KMS-11 (cell line): ENCODE measurements around the gene CALML3.

ENCODE experiments used
- H2AFZ ChIP-seq: fragments of 200-600 bp; sonication (generic); 2 replicates; pipeline ENCODE4 v1.6.1; 2016; ENCODE audit warnings: antibody characterized with exemption, mixed run types, low read depth
- H3K27ac ChIP-seq: fragments of 200-600 bp; sonication (generic); 2 replicates; pipeline ENCODE4 v1.6.1; 2016; ENCODE audit warnings: mild to moderate bottlenecking, mixed run types
- H3K27me3 ChIP-seq: fragments of 200-600 bp; sonication (generic); 2 replicates; pipeline ENCODE4 v1.6.1; 2017; ENCODE audit warnings: mild to moderate bottlenecking, low read depth, mixed run types, moderate library complexity; ENCODE audit not compliant: insufficient read depth
- H3K36me3 ChIP-seq: fragments of 200-600 bp; sonication (generic); 2 replicates; pipeline ENCODE4 v1.6.1; 2017; ENCODE audit warnings: mild to moderate bottlenecking, mixed run types; ENCODE audit not compliant: insufficient read depth
- H3K4me1 ChIP-seq: fragments of 200-600 bp; sonication (generic); 2 replicates; pipeline ENCODE4 v1.6.1; 2016; ENCODE audit warnings: mild to moderate bottlenecking, low read depth, mixed run types; ENCODE audit not compliant: poor library complexity, severe bottlenecking
- H3K4me2 ChIP-seq: fragments of 200-600 bp; sonication (generic); 2 replicates; pipeline ENCODE4 v1.7.0; 2016; ENCODE audit warnings: mild to moderate bottlenecking, mixed run types
- H3K4me3 ChIP-seq: fragments of 200-600 bp; sonication (generic); IDR thresholded peaks from 2 replicates; pipeline ENCODE4 v1.6.1; 2017; ENCODE audit warnings: low read depth, low read length, mixed read lengths; ENCODE audit not compliant: insufficient read depth
- H3K79me2 ChIP-seq: fragments of 200-600 bp; sonication (generic); 2 replicates; pipeline ENCODE4 v1.6.1; 2016; ENCODE audit warnings: low read depth, mixed run types; ENCODE audit not compliant: insufficient read depth
- H3K9ac ChIP-seq: fragments of 200-600 bp; sonication (generic); 2 replicates; pipeline ENCODE4 v1.6.1; 2016; ENCODE audit warnings: mild to moderate bottlenecking, mixed run types
- H4K20me1 ChIP-seq: fragments of 200-600 bp; sonication (generic); 2 replicates; pipeline ENCODE4 v1.6.1; 2016; ENCODE audit warnings: mild to moderate bottlenecking, mixed run types; ENCODE audit not compliant: insufficient read depth
- CTCF ChIP-seq: fragments of 200-600 bp; sonication (generic); conservative IDR thresholded peaks from 2 replicates; pipeline ENCODE4 v1.6.1; 2017; ENCODE audit warnings: low read depth, mild to moderate bottlenecking, antibody characterized with exemption, low read length, moderate library complexity, mixed read lengths

The CALML3 gene

GRCh38 chr10:5526691-5527331 is 2.0 kb downstream of the CALML3 start:
- H4K20me1 ChIP-seq, result no peaks in the 10 kb centered on the region
- no peak for TF ChIP-seq CTCF
- H2AFZ ChIP-seq, result no peak overlapping the region
- no peak overlapping the region for H3K4me2 ChIP-seq
- H3K4me3 ChIP-seq, result no peak overlapping the region
- no peaks in the 10 kb centered on the region for H3K36me3 ChIP-seq
- H3K4me1 ChIP-seq, result no peaks in the 10 kb centered on the region
- no peak overlapping the region for H3K9ac ChIP-seq
- H3K27me3 ChIP-seq, result no peaks in the 10 kb centered on the region
- no peak overlapping the region for H3K27ac ChIP-seq
- H3K79me2 ChIP-seq, result no peaks in the 10 kb centered on the region

- no peak overlapping the region for H3K27ac ChIP-seq
- no peak overlapping the region for H3K4me2 ChIP-seq
- no peak overlapping the region for H3K4me3 ChIP-seq
- H3K27me3 ChIP-seq, result no peaks in the 10 kb centered on the region
- no peaks in the 10 kb centered on the region for H3K4me1 ChIP-seq
- no peak overlapping the region for H2AFZ ChIP-seq
- no peak overlapping the region for H3K9ac ChIP-seq
- H3K36me3 ChIP-seq, result no peaks in the 10 kb centered on the region
- H3K79me2 ChIP-seq, result no peaks in the 10 kb centered on the region
- no peak for TF ChIP-seq CTCF
- H4K20me1 ChIP-seq, result no peaks in the 10 kb centered on the region
Observed at GRCh38 chr10:5527332-5528200, 2.8 kb downstream of the CALML3 start.

GRCh38 chr10:5528989-5529701 is 4.4 kb downstream of the CALML3 start:
- H3K36me3 ChIP-seq, result no peaks in the 10 kb centered on the region
- H3K4me3 ChIP-seq, result no peak overlapping the region
- H3K9ac ChIP-seq, result no peak overlapping the region
- H4K20me1 ChIP-seq, result no peaks in the 10 kb centered on the region
- H2AFZ ChIP-seq, result no peak overlapping the region
- no peak for TF ChIP-seq CTCF
- H3K27me3 ChIP-seq, result no peaks in the 10 kb centered on the region
- no peaks in the 10 kb centered on the region for H3K4me1 ChIP-seq
- H3K79me2 ChIP-seq, result no peaks in the 10 kb centered on the region
- H3K27ac ChIP-seq, result no peak overlapping the region
- no peak overlapping the region for H3K4me2 ChIP-seq

- Histone ChIP-seq H4K20me1 (no peaks in the 10 kb centered on the region), H3K27ac (no peak overlapping the region), H2AFZ (no peak overlapping the region), H3K4me1 (no peaks in the 10 kb centered on the region), H3K4me3 (no peak overlapping the region), H3K9ac (no peak overlapping the region), H3K79me2 (no peaks in the 10 kb centered on the region), H3K4me2 (no peak overlapping the region), H3K27me3 (no peaks in the 10 kb centered on the region), H3K36me3 (no peaks in the 10 kb centered on the region)
- no peak for TF ChIP-seq CTCF
Observed at GRCh38 chr10:5529702-5530411, 5.1 kb downstream of the CALML3 start.
